DMS79 (cell line): ENCODE data around the gene SMARCAD1.
"Not testable (repeated sequence)": the region's sequence is repeated elsewhere in the genome, so short reads cannot be mapped to it uniquely, and the experiment has no call there.

Experiments
- DNase-seq: peaks from one replicate; lab custom pipeline; 2025; lab: John Stamatoyannopoulos, UW

SMARCAD1 gene

GRCh38 chr4:94298725-94299252, 91.1 kb downstream of the SMARCAD1 start:
- DNase-seq, result no peak

GRCh38 chr4:94302191-94302590, 94.5 kb downstream of the SMARCAD1 start:
- no peak for DNase-seq

- DNase-seq, result peak; percentile 1
These were observed 96.8 kb downstream of the SMARCAD1 start for GRCh38 chr4:94304365-94304971.

GRCh38 chr4:94305466-94306225, 98.0 kb downstream of the SMARCAD1 start:
- DNase-seq, result no peak

GRCh38 chr4:94306713-94307112, 99.0 kb downstream of the SMARCAD1 start:
- DNase-seq, result no peak

GRCh38 chr4:94307231-94307871, 99.7 kb downstream of the SMARCAD1 start:
- DNase-seq, result no peak

GRCh38 chr4:94319927-94320326, 112.3 kb downstream of the SMARCAD1 start:
- not testable (repeated sequence) for DNase-seq

- DNase-seq, result no peak
These were observed 118.2 kb downstream of the SMARCAD1 start for GRCh38 chr4:94325835-94326234.

- DNase-seq, result no peak
These were observed 122.3 kb downstream of the SMARCAD1 start for GRCh38 chr4:94329933-94330332.

- DNase-seq, result no peak
These were observed 125.4 kb downstream of the SMARCAD1 start for GRCh38 chr4:94332983-94333590.

GRCh38 chr4:94333866-94334265, 126.2 kb downstream of the SMARCAD1 start:
- no peak for DNase-seq

GRCh38 chr4:94334476-94334875, 126.8 kb downstream of the SMARCAD1 start:
- no peak for DNase-seq

GRCh38 chr4:94334962-94335361, 127.3 kb downstream of the SMARCAD1 start:
- no peak for DNase-seq

- DNase-seq, result no peak
These were observed 128.6 kb downstream of the SMARCAD1 start for GRCh38 chr4:94336303-94336702.

- not testable (repeated sequence) for DNase-seq
These were observed 129.1 kb downstream of the SMARCAD1 start for GRCh38 chr4:94336791-94337190.

GRCh38 chr4:94338681-94339351, 131.2 kb downstream of the SMARCAD1 start:
- DNase-seq, result no peak

- DNase-seq, result no peak
These were observed 132.1 kb downstream of the SMARCAD1 start for GRCh38 chr4:94339779-94340178.
